ENCODE data around the gene KNDC1.

KNDC1 gene

GRCh38 chr10:133123050-133123745, 36.8 kb upstream of the KNDC1 start:
- Histone ChIP-seq H3K4me3 (no peak overlapping the region), H3K9ac (ENCODE audit: insufficient read length) (no peak overlapping the region), H3K36me3 (ENCODE audit: insufficient read depth, low read length) (no peaks in the 10 kb centered on the region), H3K27ac (no peak overlapping the region), H3K9me3 (ENCODE audit: low read depth, low read length) (no peaks in the 10 kb centered on the region)
- TF ChIP-seq POLR2AphosphoS5 (IDR thresholded peaks at IDR 0.05; ENCODE audit: borderline replicate concordance, low read depth, low read length) (no peak), FOXP2 (optimal IDR thresholded peaks at IDR 0.05; ENCODE audit: control extremely low read depth, extremely low read length, insufficient read depth) (no peak), EZH2 (IDR thresholded peaks at IDR 0.05) (no peak)
- no peak for DNase-seq (ENCODE audit: low read depth, low spot score)

GRCh38 chr10:133123746-133124356, 36.2 kb upstream of the KNDC1 start:
- no peaks in the 10 kb centered on the region for H3K36me3 ChIP-seq (ENCODE audit: insufficient read depth, low read length)
- TF ChIP-seq FOXP2 (optimal IDR thresholded peaks at IDR 0.05; ENCODE audit: control extremely low read depth, extremely low read length, insufficient read depth) (no peak), EZH2 (IDR thresholded peaks at IDR 0.05) (no peak), POLR2AphosphoS5 (IDR thresholded peaks at IDR 0.05; ENCODE audit: borderline replicate concordance, low read depth, low read length) (no peak)
- no peak overlapping the region for H3K9ac ChIP-seq (ENCODE audit: insufficient read length)
- no peak overlapping the region for H3K4me3 ChIP-seq
- no peak for DNase-seq (ENCODE audit: low read depth, low spot score)
- H3K9me3 ChIP-seq (ENCODE audit: low read depth, low read length), result no peaks in the 10 kb centered on the region
- no peak overlapping the region for H3K27ac ChIP-seq

- no peak for DNase-seq (ENCODE audit: low read depth, low spot score)
- TF ChIP-seq FOXP2 (optimal IDR thresholded peaks at IDR 0.05; ENCODE audit: control extremely low read depth, extremely low read length, insufficient read depth) (no peak), EZH2 (IDR thresholded peaks at IDR 0.05) (no peak), POLR2AphosphoS5 (IDR thresholded peaks at IDR 0.05; ENCODE audit: borderline replicate concordance, low read depth, low read length) (no peak)
- H3K9me3 ChIP-seq (ENCODE audit: low read depth, low read length), result no peaks in the 10 kb centered on the region
Observed at GRCh38 chr10:133124357-133125211, 35.4 kb upstream of the KNDC1 start.

GRCh38 chr10:133125901-133126300, 34.1 kb upstream of the KNDC1 start:
- H3K9me3 ChIP-seq (ENCODE audit: low read depth, low read length), result no peaks in the 10 kb centered on the region
- H3K4me3 ChIP-seq, result no peak overlapping the region
- DNase-seq (ENCODE audit: low read depth, low spot score), result no peak
- H3K27ac ChIP-seq, result no peak overlapping the region
- TF ChIP-seq EZH2 (IDR thresholded peaks at IDR 0.05) (no peak), POLR2AphosphoS5 (IDR thresholded peaks at IDR 0.05; ENCODE audit: borderline replicate concordance, low read depth, low read length) (no peak), FOXP2 (optimal IDR thresholded peaks at IDR 0.05; ENCODE audit: control extremely low read depth, extremely low read length, insufficient read depth) (no peak)
- H3K9ac ChIP-seq (ENCODE audit: insufficient read length), result no peak overlapping the region
- H3K36me3 ChIP-seq (ENCODE audit: insufficient read depth, low read length), result no peaks in the 10 kb centered on the region

More at GRCh38 chr10:133124357-133125211, 35.4 kb upstream of the KNDC1 start:
- no peak overlapping the region for H3K9ac ChIP-seq (ENCODE audit: insufficient read length)
- H3K4me3 ChIP-seq, result no peak overlapping the region
- H3K27ac ChIP-seq, result no peak overlapping the region
- no peaks in the 10 kb centered on the region for H3K36me3 ChIP-seq (ENCODE audit: insufficient read depth, low read length)

- Histone ChIP-seq H3K36me3 (ENCODE audit: insufficient read depth, low read length) (no peaks in the 10 kb centered on the region), H3K4me3 (no peak overlapping the region), H3K27ac (no peak overlapping the region), H3K9me3 (ENCODE audit: low read depth, low read length) (no peaks in the 10 kb centered on the region), H3K9ac (ENCODE audit: insufficient read length) (no peak overlapping the region)
- TF ChIP-seq FOXP2 (optimal IDR thresholded peaks at IDR 0.05; ENCODE audit: control extremely low read depth, extremely low read length, insufficient read depth) (no peak), EZH2 (IDR thresholded peaks at IDR 0.05) (no peak), POLR2AphosphoS5 (IDR thresholded peaks at IDR 0.05; ENCODE audit: borderline replicate concordance, low read depth, low read length) (no peak)
- no peak for DNase-seq (ENCODE audit: low read depth, low spot score)
Observed at GRCh38 chr10:133126431-133127290, 33.4 kb upstream of the KNDC1 start.

- Histone ChIP-seq H3K4me3 (no peak overlapping the region), H3K9ac (ENCODE audit: insufficient read length) (no peak overlapping the region), H3K27ac (no peak overlapping the region), H3K36me3 (ENCODE audit: insufficient read depth, low read length) (no peaks in the 10 kb centered on the region), H3K9me3 (ENCODE audit: low read depth, low read length) (no peaks in the 10 kb centered on the region)
- no peak for DNase-seq (ENCODE audit: low read depth, low spot score)
- TF ChIP-seq EZH2 (IDR thresholded peaks at IDR 0.05), result no peak
- TF ChIP-seq FOXP2 (optimal IDR thresholded peaks at IDR 0.05; ENCODE audit: control extremely low read depth, extremely low read length, insufficient read depth), result no peak
- no peak for TF ChIP-seq POLR2AphosphoS5 (IDR thresholded peaks at IDR 0.05; ENCODE audit: borderline replicate concordance, low read depth, low read length)
Observed at GRCh38 chr10:133127291-133128125, 32.5 kb upstream of the KNDC1 start.

Measured in SK-N-MC (cell line).